GM12892 (cell line): ENCODE results near the gene KAT2B.

Experiments used
- POLR2A ChIP-seq: IDR thresholded peaks from 2 replicates; pipeline ENCODE4 v1.6.1; 2011; ENCODE audit warnings: low read depth, low read length, control low read depth
- POLR2AphosphoS5 ChIP-seq: IDR thresholded peaks from 2 replicates; pipeline ENCODE4 v1.6.1; 2011; ENCODE audit warnings: low read depth, low read length, control low read depth
- TAF1 ChIP-seq: IDR thresholded peaks from 2 replicates; pipeline ENCODE4 v1.6.1; 2011; ENCODE audit warnings: low read depth, mild to moderate bottlenecking, control low read depth, low read length, borderline replicate concordance

DNA sequence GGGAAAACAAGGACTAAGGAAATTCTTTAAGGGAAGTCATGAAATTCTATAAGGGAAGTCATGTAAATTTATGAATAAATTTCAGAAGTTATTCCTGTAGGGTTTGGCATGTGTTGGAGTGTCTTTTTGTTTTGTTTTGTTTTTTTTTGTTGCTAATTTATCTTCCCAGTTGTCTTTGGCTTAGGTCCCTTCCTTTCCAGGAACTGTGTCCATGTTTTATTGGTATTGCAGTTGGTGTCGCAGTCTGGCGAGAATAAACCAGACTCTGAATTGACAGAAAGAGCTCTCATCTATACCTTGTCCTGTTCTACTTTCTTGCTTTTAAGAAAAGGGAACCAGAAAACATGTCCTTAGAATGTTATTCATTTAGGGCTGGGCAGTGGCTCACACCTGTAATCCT is 88.1 kb downstream of the KAT2B start:
- TF ChIP-seq POLR2AphosphoS5, result no peak
- TF ChIP-seq TAF1, result no peak
- TF ChIP-seq POLR2A, result no peak
